ENCODE measurements around the gene NPHS1.

GRCh38 chr19:35830986-35831385 is 21.3 kb downstream of the NPHS1 start:
- TF ChIP-seq, protein P1, sequence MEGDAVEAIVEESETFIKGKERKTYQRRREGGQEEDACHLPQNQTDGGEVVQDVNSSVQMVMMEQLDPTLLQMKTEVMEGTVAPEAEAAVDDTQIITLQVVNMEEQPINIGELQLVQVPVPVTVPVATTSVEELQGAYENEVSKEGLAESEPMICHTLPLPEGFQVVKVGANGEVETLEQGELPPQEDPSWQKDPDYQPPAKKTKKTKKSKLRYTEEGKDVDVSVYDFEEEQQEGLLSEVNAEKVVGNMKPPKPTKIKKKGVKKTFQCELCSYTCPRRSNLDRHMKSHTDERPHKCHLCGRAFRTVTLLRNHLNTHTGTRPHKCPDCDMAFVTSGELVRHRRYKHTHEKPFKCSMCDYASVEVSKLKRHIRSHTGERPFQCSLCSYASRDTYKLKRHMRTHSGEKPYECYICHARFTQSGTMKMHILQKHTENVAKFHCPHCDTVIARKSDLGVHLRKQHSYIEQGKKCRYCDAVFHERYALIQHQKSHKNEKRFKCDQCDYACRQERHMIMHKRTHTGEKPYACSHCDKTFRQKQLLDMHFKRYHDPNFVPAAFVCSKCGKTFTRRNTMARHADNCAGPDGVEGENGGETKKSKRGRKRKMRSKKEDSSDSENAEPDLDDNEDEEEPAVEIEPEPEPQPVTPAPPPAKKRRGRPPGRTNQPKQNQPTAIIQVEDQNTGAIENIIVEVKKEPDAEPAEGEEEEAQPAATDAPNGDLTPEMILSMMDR (IDR thresholded peaks at IDR 0.05; ENCODE audit: low read depth, low read length, poor library complexity, severe bottlenecking): no peak
- no peak for TF ChIP-seq EZH2phosphoT487 (IDR thresholded peaks at IDR 0.05; ENCODE audit: borderline replicate concordance, low read length)

Measured in DOHH2 (cell line).